GM23248 (cell line): ENCODE results near the gene ESYT3. TPM values are rescaled to one million over a fixed set of nuclear protein-coding genes. Genes with fewer than 3 reads are reported as not detected.

Source experiments
- DNase-seq: peaks from one replicate; pipeline ENCODE4 v3.0.0-alpha.2; 2015
- H2AFZ ChIP-seq: fragments of 200-600 bp; sonication (generic); 2 replicates; pipeline ENCODE4 v1.6.1; 2016; ENCODE audit warnings: antibody characterized with exemption
- H3F3A ChIP-seq: fragments of 200-600 bp; sonication (generic); 2 replicates; pipeline ENCODE4 v1.6.1; 2016; ENCODE audit warnings: mild to moderate bottlenecking, antibody characterized with exemption, mixed run types; ENCODE audit not compliant: insufficient read depth
- H3K27ac ChIP-seq: fragments of 200-600 bp; sonication (generic); 2 replicates; pipeline ENCODE4 v1.5.1; 2016; ENCODE audit warnings: mild to moderate bottlenecking
- H3K27me3 ChIP-seq: fragments of 200-600 bp; sonication (generic); replicated peaks from 2 replicates; pipeline ENCODE4 v1.6.1; 2016; ENCODE audit warnings: mild to moderate bottlenecking; ENCODE audit not compliant: insufficient read depth
- H3K36me3 ChIP-seq: fragments of 200-600 bp; sonication (generic); 2 replicates; pipeline ENCODE4 v1.6.1; 2016; ENCODE audit warnings: low read depth, mild to moderate bottlenecking
- H3K4me1 ChIP-seq: fragments of 200-600 bp; sonication (generic); 2 replicates; pipeline ENCODE4 v1.6.1; 2016; ENCODE audit warnings: mild to moderate bottlenecking; ENCODE audit not compliant: insufficient read depth
- H3K4me2 ChIP-seq: fragments of 200-600 bp; sonication (generic); one replicate; pipeline ENCODE4 v1.6.1; 2016; ENCODE audit warnings: mild to moderate bottlenecking; ENCODE audit not compliant: unreplicated experiment
- H3K4me3 ChIP-seq: fragments of 200-600 bp; sonication (generic); 2 replicates; pipeline ENCODE4 v1.5.1; 2016; ENCODE audit warnings: mild to moderate bottlenecking
- H3K79me2 ChIP-seq: fragments of 200-600 bp; sonication (generic); 2 replicates; pipeline ENCODE4 v1.6.1; 2016; ENCODE audit warnings: mild to moderate bottlenecking; ENCODE audit not compliant: insufficient read depth
- H3K9ac ChIP-seq: fragments of 200-600 bp; sonication (generic); 2 replicates; pipeline ENCODE4 v1.6.1; 2016; ENCODE audit warnings: mild to moderate bottlenecking
- H3K9me2 ChIP-seq: fragments of 200-600 bp; sonication (generic); 2 replicates; pipeline ENCODE4 v1.6.1; 2016; ENCODE audit warnings: mixed run types, mild to moderate bottlenecking, moderate library complexity; ENCODE audit not compliant: insufficient read depth
- H3K9me3 ChIP-seq: fragments of 200-600 bp; sonication (generic); one replicate; pipeline ENCODE4 v1.6.1; 2017; ENCODE audit warnings: low read depth
- H4K20me1 ChIP-seq: fragments of 200-600 bp; sonication (generic); 2 replicates; pipeline ENCODE4 v1.6.0; 2016; ENCODE audit not compliant: insufficient read depth
- EZH2 ChIP-seq: fragments of 200-600 bp; sonication (generic); IDR thresholded peaks from 2 replicates; pipeline ENCODE4 v1.6.1; 2018; ENCODE audit warnings: antibody characterized with exemption, mild to moderate bottlenecking; ENCODE audit not compliant: insufficient read depth, poor library complexity, severe bottlenecking
- EZH2phosphoT487 ChIP-seq: fragments of 200-600 bp; sonication (generic); IDR thresholded peaks from 2 replicates; pipeline ENCODE4 v1.6.1; 2018; ENCODE audit warnings: antibody characterized with exemption, moderate library complexity, mild to moderate bottlenecking, low read depth; ENCODE audit not compliant: insufficient read depth
- WGBS, 2 experiments: methylation state at CpG; one replicate each; pipeline ENCODE4 v1.1.6; 2015 to 2017; ENCODE audit warnings: low lambda C conversion rate in 2 of 2, low coverage in 1 of 2; ENCODE audit errors: missing lambda C conversion rate in 2 of 2; 5-methylcytosine and 5-hydroxymethylcytosine counted together
- in situ Hi-C: fragments of 300-500 bp; cut with MboI; formaldehyde crosslinking; loops from 2 replicates; pipeline ENCODE4 v1.15.0; 2020
- polyA plus RNA-seq: library from polyadenylated mRNA; unstranded; fragments of >200 nt; fragmentation: Nextera tagmentation; extraction: Ambion mirVana; gene quantifications from 2 replicates; pipeline ENCODE4 v1.2.1, GENCODE V29; 2016
- total RNA-seq: library from RNA; depleted of rRNA; stranded (reverse); fragments of >200 nt; shearing (Covaris generic); gene quantifications from 2 replicates; pipeline ENCODE4 v1.2.3, GENCODE V29; 2014

ESYT3 gene
- total and polyA plus RNA-seq, 2 experiments from 2014 or later = 0.48 to 1.3 TPM

DNA sequence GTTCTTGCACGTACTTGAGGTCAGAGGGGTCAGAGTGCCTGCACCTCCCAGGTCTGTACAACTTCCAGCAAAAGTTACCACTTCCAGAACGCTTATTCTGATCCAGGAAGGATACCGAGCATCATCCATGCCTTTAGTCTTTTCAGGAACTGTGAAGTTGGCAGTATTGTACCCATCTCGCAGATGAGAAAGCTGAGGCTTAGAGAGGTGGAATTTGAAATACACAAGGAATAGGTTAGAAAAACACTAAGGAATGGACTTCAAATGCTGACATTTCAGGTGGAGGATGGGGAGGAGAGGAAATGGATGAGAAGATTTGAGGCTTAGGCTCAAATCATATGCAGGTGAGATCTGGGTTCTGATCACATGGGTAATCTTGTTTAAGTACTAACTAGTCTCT, 11.2 kb downstream of the ESYT3 start:
- no peak overlapping the region for H3K27ac ChIP-seq
- no peaks in the 10 kb centered on the region for H4K20me1 ChIP-seq
- in situ Hi-C loops = no loop called here
- peaks cover 23% of the 10 kb centered on the region for H3K4me1 ChIP-seq
- H3K4me2 ChIP-seq = no peak overlapping the region
- H3K36me3 ChIP-seq = no peaks in the 10 kb centered on the region
- DNase-seq = no peak
- no peaks in the 10 kb centered on the region for H3K9me3 ChIP-seq
- H2AFZ ChIP-seq = no peak overlapping the region
- peaks cover 19% of the 10 kb centered on the region for H3F3A ChIP-seq
- TF ChIP-seq EZH2 (no peak), EZH2phosphoT487 (no peak)
- no peaks in the 10 kb centered on the region for H3K79me2 ChIP-seq
- 90 to 98% methylated on average over 4 of the region's 4 CpGs for WGBS, 2 experiments
- H3K9me2 ChIP-seq = no peaks in the 10 kb centered on the region
- H3K27me3 ChIP-seq = no peaks in the 10 kb centered on the region
- no peak overlapping the region for H3K9ac ChIP-seq
- no peak overlapping the region for H3K4me3 ChIP-seq

DNA sequence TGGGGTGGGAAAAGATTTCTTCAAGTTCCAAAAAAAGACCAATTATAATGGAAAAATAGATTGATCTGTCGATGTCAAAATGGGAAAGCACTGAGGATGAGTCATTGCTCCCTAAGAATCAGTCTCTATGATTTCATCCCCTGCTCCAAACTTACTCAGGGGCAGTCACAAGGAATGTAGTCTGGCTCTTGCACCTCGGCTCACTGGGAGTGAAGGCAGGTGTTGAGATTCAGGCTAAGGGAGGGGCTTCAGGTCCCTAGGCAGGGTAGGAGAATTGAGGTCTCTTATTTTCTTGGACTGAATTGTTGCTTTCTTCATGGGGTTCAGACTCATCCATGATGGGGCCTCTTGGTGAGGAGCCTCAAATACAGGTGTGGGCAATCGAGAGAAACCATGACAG, 14.2 kb downstream of the ESYT3 start:
- Histone ChIP-seq H3K27ac (no peak overlapping the region), H3K9ac (no peak overlapping the region), H3K4me2 (no peak overlapping the region), H4K20me1 (no peaks in the 10 kb centered on the region), H3K4me3 (no peak overlapping the region), H3K79me2 (no peaks in the 10 kb centered on the region), H2AFZ (no peak overlapping the region), H3K27me3 (no peaks in the 10 kb centered on the region), H3K9me3 (no peaks in the 10 kb centered on the region), H3K36me3 (no peaks in the 10 kb centered on the region), H3F3A (no peaks in the 10 kb centered on the region), H3K4me1 (no peaks in the 10 kb centered on the region), H3K9me2 (no peaks in the 10 kb centered on the region)
- 61 to 75% methylated on average over 3 of the region's 3 CpGs for WGBS, 2 experiments
- DNase-seq = peak; percentile 48
- in situ Hi-C loops = no loop called here
- no peak for TF ChIP-seq EZH2phosphoT487
- TF ChIP-seq EZH2 = no peak

DNA sequence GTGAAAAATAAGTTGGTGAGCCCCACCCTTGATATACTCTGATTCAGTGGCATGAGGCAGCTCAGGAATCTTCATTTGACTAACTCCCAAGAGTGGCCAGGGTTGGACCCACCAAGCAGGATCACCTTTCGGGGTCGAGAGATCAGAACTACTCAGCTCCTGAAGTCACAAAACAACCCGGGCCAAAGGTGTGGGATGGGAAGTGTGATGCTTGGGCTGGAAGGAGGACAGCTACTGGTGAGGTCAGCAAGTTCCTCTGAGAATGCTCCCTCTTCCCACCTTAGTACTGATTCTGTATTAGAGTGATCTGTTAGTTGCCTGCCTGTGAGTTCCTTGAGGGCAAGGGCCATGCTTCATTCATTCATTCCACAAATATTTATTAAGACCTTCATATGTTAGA, 15.1 kb downstream of the ESYT3 start:
- no peaks in the 10 kb centered on the region for H3K79me2 ChIP-seq
- WGBS, 2 experiments = 76 to 83% methylated on average over 3 of the region's 3 CpGs
- DNase-seq = no peak
- no peaks in the 10 kb centered on the region for H3K9me3 ChIP-seq
- H3K4me1 ChIP-seq = no peaks in the 10 kb centered on the region
- no peak overlapping the region for H3K4me2 ChIP-seq
- no peak overlapping the region for H3K4me3 ChIP-seq
- H2AFZ ChIP-seq = no peak overlapping the region
- no peaks in the 10 kb centered on the region for H4K20me1 ChIP-seq
- H3K9ac ChIP-seq = no peak overlapping the region
- H3K27me3 ChIP-seq = no peaks in the 10 kb centered on the region
- TF ChIP-seq EZH2 = no peak
- no peak for TF ChIP-seq EZH2phosphoT487
- no peaks in the 10 kb centered on the region for H3F3A ChIP-seq
- no peaks in the 10 kb centered on the region for H3K36me3 ChIP-seq
- in situ Hi-C loops = no loop called here
- no peak overlapping the region for H3K27ac ChIP-seq
- no peaks in the 10 kb centered on the region for H3K9me2 ChIP-seq

DNA sequence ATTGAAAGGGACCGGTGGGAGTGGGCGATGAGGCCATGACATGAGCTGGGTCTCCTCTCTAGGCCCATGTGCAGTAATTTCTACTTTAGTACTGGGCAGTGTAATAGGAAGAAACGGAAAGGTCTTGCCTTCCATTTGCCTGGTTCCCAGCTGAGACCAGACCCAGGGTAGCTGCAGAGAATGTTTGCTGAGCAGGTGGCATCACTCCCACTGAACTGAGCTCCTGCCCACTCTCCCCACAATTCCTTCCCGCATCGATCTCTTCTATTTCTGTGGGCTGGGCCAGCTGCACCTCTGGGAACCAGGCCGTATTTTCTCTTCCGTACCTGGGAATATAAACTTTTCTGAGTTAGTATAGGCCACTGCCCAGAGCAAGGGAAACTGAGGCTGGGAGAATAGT, 15.8 kb downstream of the ESYT3 start:
- no peak overlapping the region for H2AFZ ChIP-seq
- in situ Hi-C loops = loop anchor here (25.0 kb wide), 1 partner anchor 462 kb away; no protein-coding TSS in a partner anchor
- TF ChIP-seq EZH2 (no peak), EZH2phosphoT487 (no peak)
- H3K27ac ChIP-seq = no peak overlapping the region
- no peaks in the 10 kb centered on the region for H4K20me1 ChIP-seq
- no peak overlapping the region for H3K4me2 ChIP-seq
- no peak for DNase-seq
- H3K4me3 ChIP-seq = no peak overlapping the region
- no peak overlapping the region for H3K9ac ChIP-seq
- WGBS, 2 experiments = 96 to 97% methylated on average over 7 of the region's 7 CpGs
- H3K27me3 ChIP-seq = no peaks in the 10 kb centered on the region
- no peaks in the 10 kb centered on the region for H3K9me2 ChIP-seq
- H3K4me1 ChIP-seq = no peaks in the 10 kb centered on the region
- no peaks in the 10 kb centered on the region for H3K79me2 ChIP-seq
- H3K36me3 ChIP-seq = no peaks in the 10 kb centered on the region
- H3F3A ChIP-seq = no peaks in the 10 kb centered on the region
- H3K9me3 ChIP-seq = no peaks in the 10 kb centered on the region
